IMR-90 (cell line): ENCODE data around the gene CNNM1. TPM values are rescaled to one million over a fixed set of nuclear protein-coding genes. Genes with fewer than 3 reads are reported as not detected.
A peak's percentile ranks its signal among the peaks of the same experiment; 100 is the strongest.

Experiments
- ATAC-seq: fragments of 200-7000 bp; cut with Tn5 transposase; 2 replicates; pipeline ENCODE4 v1.9.1; 2020; ENCODE audit warnings: low read depth, mild to moderate bottlenecking, moderate library complexity
- BruUV-seq: library from RNA; stranded (reverse); fragments of 400-500 nt; replicated peaks from 2 replicates; lab custom pipeline; 2021; lab: Mats Ljungman, UMichigan
- CTCF ChIA-PET: fragments of 300-600 bp; formaldehyde crosslinking; extraction: SDS; loops from one replicate; lab custom pipeline; 2021; ENCODE audit warnings: antibody characterized with exemption; lab: Yijun Ruan, JAX
- POLR2A ChIA-PET: fragments of 300-600 bp; sonication (Branson Sonifier 250); formaldehyde crosslinking; loops from one replicate; lab custom pipeline; 2022; ENCODE audit warnings: antibody characterized with exemption; ENCODE audit not compliant: unreplicated experiment; lab: Charles Lee
- DNase-seq: peaks from one replicate; pipeline ENCODE4 v3.0.0; 2013
- H2AFZ ChIP-seq: replicated peaks from 2 replicates; pipeline ENCODE3; 2013; ENCODE audit warnings: low read length, mild to moderate bottlenecking; ENCODE audit not compliant: poor library complexity
- H2AK5ac ChIP-seq: 2 replicates; pipeline ENCODE4 v1.6.1; 2013; ENCODE audit warnings: low read depth, low read length, inconsistent platforms
- H2AK9ac ChIP-seq: replicated peaks from 2 replicates; pipeline ENCODE3; 2013; ENCODE audit warnings: mild to moderate bottlenecking, low read depth, low read length, moderate library complexity; ENCODE audit not compliant: poor library complexity
- H2BK120ac ChIP-seq: 2 replicates; pipeline ENCODE4 v1.6.1; 2013; ENCODE audit warnings: low read depth, low read length, inconsistent platforms
- H2BK15ac ChIP-seq: 3 replicates; pipeline ENCODE4 v1.6.1; 2013; ENCODE audit warnings: low read depth, low read length, inconsistent platforms
- H2BK20ac ChIP-seq: 2 replicates; pipeline ENCODE4 v1.6.1; 2013; ENCODE audit warnings: low read depth, mild to moderate bottlenecking, inconsistent platforms, low read length, moderate library complexity
- H2BK5ac ChIP-seq: 2 replicates; pipeline ENCODE4 v1.6.1; 2013; ENCODE audit warnings: mild to moderate bottlenecking, low read depth, low read length, inconsistent platforms; ENCODE audit not compliant: poor library complexity, severe bottlenecking
- H3K14ac ChIP-seq: replicated peaks from 2 replicates; pipeline ENCODE4 v1.6.1; 2013; ENCODE audit warnings: low read depth, low read length, inconsistent platforms
- H3K18ac ChIP-seq: 2 replicates; pipeline ENCODE4 v1.6.1; 2013; ENCODE audit warnings: low read depth, low read length, control low read depth
- H3K23ac ChIP-seq: 2 replicates; pipeline ENCODE4 v1.6.1; 2013; ENCODE audit warnings: low read depth, low read length, inconsistent platforms
- H3K27ac ChIP-seq: 2 replicates; pipeline ENCODE4 v1.5.1; 2013; ENCODE audit warnings: mild to moderate bottlenecking, control low read depth, low read length; ENCODE audit not compliant: insufficient read depth
- H3K27me3 ChIP-seq: 2 replicates; pipeline ENCODE4 v1.6.1; 2013; ENCODE audit warnings: low read length; ENCODE audit not compliant: control insufficient read depth, insufficient read depth
- H3K36me3 ChIP-seq: 2 replicates; pipeline ENCODE4 v1.6.1; 2013; ENCODE audit warnings: low read length, mixed read lengths; ENCODE audit not compliant: control insufficient read depth, insufficient read depth
- H3K4ac ChIP-seq: 2 replicates; pipeline ENCODE4 v1.6.1; 2013; ENCODE audit warnings: low read depth, low read length, inconsistent platforms
- H3K4me1 ChIP-seq: 2 replicates; pipeline ENCODE4 v1.6.1; 2013; ENCODE audit warnings: low read length, mixed read lengths; ENCODE audit not compliant: control insufficient read depth, insufficient read depth
- H3K4me2 ChIP-seq: 2 replicates; pipeline ENCODE4 v1.6.1; 2013; ENCODE audit warnings: low read depth, mild to moderate bottlenecking, control low read depth, low read length, moderate library complexity
- H3K4me3 ChIP-seq: 2 replicates; pipeline ENCODE4 v1.5.1; 2013; ENCODE audit warnings: low read depth, mild to moderate bottlenecking, control low read depth, low read length, moderate library complexity; ENCODE audit not compliant: insufficient read depth
- H3K56ac ChIP-seq: 2 replicates; pipeline ENCODE4 v1.6.1; 2013; ENCODE audit warnings: low read length, inconsistent platforms; ENCODE audit not compliant: insufficient read depth; ENCODE audit errors: extremely low read depth
- H3K79me1 ChIP-seq, 2 experiments: 2 replicates each; pipeline ENCODE4 v1.6.1; 2013; ENCODE audit warnings: low read length in 2 of 2, inconsistent platforms in 1 of 2, low read depth in 1 of 2
- H3K9ac ChIP-seq: 2 replicates; pipeline ENCODE4 v1.6.1; 2013; ENCODE audit warnings: low read depth, low read length, control low read depth
- H3K9me1 ChIP-seq: 2 replicates; pipeline ENCODE4 v1.6.1; 2013; ENCODE audit warnings: low read length, inconsistent platforms; ENCODE audit not compliant: insufficient read depth
- H3K9me3 ChIP-seq: 2 replicates; pipeline ENCODE4 v1.6.1; 2013; ENCODE audit warnings: low read length; ENCODE audit not compliant: control insufficient read depth, insufficient read depth
- H4K20me1 ChIP-seq: 2 replicates; pipeline ENCODE4 v1.6.1; 2013; ENCODE audit warnings: low read length, inconsistent platforms; ENCODE audit not compliant: insufficient read depth
- H4K5ac ChIP-seq: 2 replicates; pipeline ENCODE4 v1.6.1; 2013; ENCODE audit warnings: mild to moderate bottlenecking, low read depth, low read length, control low read depth
- H4K8ac ChIP-seq, 2 experiments: 2 replicates each; pipeline ENCODE4 v1.6.1; 2013; ENCODE audit warnings: low read depth in 2 of 2, low read length in 2 of 2, control low read depth in 1 of 2, inconsistent platforms in 1 of 2
- H4K91ac ChIP-seq: 2 replicates; pipeline ENCODE4 v1.6.1; 2013; ENCODE audit warnings: low read depth, low read length, inconsistent platforms; ENCODE audit not compliant: insufficient read depth
- CTCF ChIP-seq: conservative IDR thresholded peaks from 2 replicates; pipeline ENCODE4 v1.5.1; 2012; ENCODE audit warnings: mild to moderate bottlenecking, low read depth, low read length, improper control_type of control experiment
- ELK1 ChIP-seq: fragments of 150-350 bp; IDR thresholded peaks from 2 replicates; pipeline ENCODE4 v1.6.1; 2016; ENCODE audit warnings: low read depth, mild to moderate bottlenecking, low read length, moderate library complexity, borderline replicate concordance
- NFE2L2 ChIP-seq: fragments of 150-350 bp; IDR thresholded peaks from 2 replicates; pipeline ENCODE4 v1.6.1; 2016; ENCODE audit warnings: low read depth, mild to moderate bottlenecking, low read length
- RCOR1 ChIP-seq: IDR thresholded peaks from 2 replicates; pipeline ENCODE4 v1.6.1; 2012; ENCODE audit warnings: mild to moderate bottlenecking, low read length, improper control_type of control experiment; ENCODE audit not compliant: insufficient replicate concordance
- SMC3 ChIP-seq: fragments of 150-350 bp; IDR thresholded peaks from 2 replicates; pipeline ENCODE4 v1.6.1; 2016; ENCODE audit warnings: low read depth, mild to moderate bottlenecking, antibody characterized with exemption, low read length, moderate library complexity
- WGBS, 2 experiments: methylation state at CpG; one replicate each; pipeline versions ENCODE4 v1.1.5 to v1.1.7; 2013; ENCODE audit warnings: missing lambda C conversion rate in 2 of 2; ENCODE audit not compliant: insufficient read length in 1 of 2; ENCODE audit errors: extremely low coverage in 2 of 2; 5-methylcytosine and 5-hydroxymethylcytosine counted together
- dilution Hi-C: fragments of 300-500 bp; cut with HindIII; formaldehyde crosslinking; loops from one replicate; pipeline ENCODE4 v1.14.3; 2018; ENCODE audit warnings: low sequenced_read_pairs; ENCODE audit not compliant: unreplicated experiment
- in situ Hi-C: fragments of 300-500 bp; cut with MboI; formaldehyde crosslinking; loops from 3 replicates; pipeline ENCODE4 v1.14.3; 2019; ENCODE audit warnings: low sequenced_read_pairs, inconsistent platforms, mixed read lengths
- intact Hi-C: fragments of 100-400 bp; cut with micrococcal nuclease; formaldehyde crosslinking; loops from 2 replicates; pipeline ENCODE4 v1.10.0; 2022
- polyA plus RNA-seq, 3 experiments: library from polyadenylated mRNA; depleted of rRNA; stranded (reverse); fragments of >200 nt; gene quantifications; 2 replicates each; pipeline ENCODE4 v1.2.3, GENCODE V29; 2012; ENCODE audit warnings: low replicate concordance in 1 of 3
- total RNA-seq: library from RNA; depleted of rRNA; stranded (reverse); fragments of >200 nt; gene quantifications from 2 replicates; pipeline ENCODE4 v1.2.3, GENCODE V29; 2012

The CNNM1 gene
- total and polyA plus RNA-seq, 2 of the 4 experiments (the other 2 are of a cell fraction), result 0.18 to 0.39 TPM

- H3K18ac ChIP-seq, result no peak overlapping the region
- in situ Hi-C loops, result no loop called here
- H3K56ac ChIP-seq, result no peak overlapping the region
- ChIA-PET CTCF (no interaction called here), POLR2A (no interaction called here)
- H3K36me3 ChIP-seq, result no peaks in the 10 kb centered on the region
- H3K27ac ChIP-seq, result no peak overlapping the region
- H3K14ac ChIP-seq, result no peak overlapping the region
- H4K8ac ChIP-seq, result no peak overlapping the region
- H2AK9ac ChIP-seq, result no peak overlapping the region
- dilution Hi-C loops, result no loop called here
- no peaks in the 10 kb centered on the region for H3K79me1 ChIP-seq
- H3K27me3 ChIP-seq, result no peaks in the 10 kb centered on the region
- no TSS peak for BruUV-seq
- H3K9me3 ChIP-seq, result no peaks in the 10 kb centered on the region
- H3K23ac ChIP-seq, result no peak overlapping the region
- no peaks in the 10 kb centered on the region; the same call in 1 of the 2 replicates for H3K4me1 ChIP-seq
- H3K4me3 ChIP-seq, result no peak overlapping the region
- TF ChIP-seq SMC3, result no peak
- TF ChIP-seq RCOR1, result no peak
- no peak for TF ChIP-seq ELK1
- TF ChIP-seq CTCF, result no peak
- TF ChIP-seq NFE2L2, result no peak
- no peak overlapping the region for H2BK5ac ChIP-seq
- H3K9me1 ChIP-seq, result no peaks in the 10 kb centered on the region
- no peak overlapping the region for H2BK20ac ChIP-seq
- H3K4me2 ChIP-seq, result no peak overlapping the region
- no peak overlapping the region for H3K9ac ChIP-seq
- H4K5ac ChIP-seq, result no peak overlapping the region
- DNase-seq, result no peak
- no peak overlapping the region for H2AFZ ChIP-seq
- H4K20me1 ChIP-seq, result no peaks in the 10 kb centered on the region
- no peak overlapping the region for H2AK5ac ChIP-seq
- intact Hi-C loops, result no loop called here
- H4K91ac ChIP-seq, result no peak overlapping the region
- WGBS, 2 experiments, result no CpG with 5 or more reads among the region's 4 CpGs
- no peak overlapping the region for H2BK15ac ChIP-seq
- peak; percentile 17 for ATAC-seq
- H3K4ac ChIP-seq, result no peak overlapping the region
- H2BK120ac ChIP-seq, result no peak overlapping the region
Measured at GRCh38 chr10:99344715-99345114, 15.6 kb downstream of the CNNM1 start.
